ENCODE measurements around the gene BTBD9. TPM values are rescaled to one million over a fixed set of nuclear protein-coding genes. Genes with fewer than 3 reads are reported as not detected.

Gene BTBD9
- total RNA-seq, 1 donor from 2014 or later: 10.3 TPM

GRCh38 chr6:38573801-38574395 is 65.8 kb downstream of the BTBD9 start:
- H3K27ac Mint-ChIP-seq (ENCODE audit: unreplicated experiment): no peak overlapping the region
- DNase-seq (ENCODE audit: low spot score): no peak
- H3K4me3 Mint-ChIP-seq (ENCODE audit: unreplicated experiment): no peak overlapping the region
- peaks cover 4% of the 10 kb centered on the region for H3K4me1 Mint-ChIP-seq (ENCODE audit: unreplicated experiment)
- TF ChIP-seq, protein P1, sequence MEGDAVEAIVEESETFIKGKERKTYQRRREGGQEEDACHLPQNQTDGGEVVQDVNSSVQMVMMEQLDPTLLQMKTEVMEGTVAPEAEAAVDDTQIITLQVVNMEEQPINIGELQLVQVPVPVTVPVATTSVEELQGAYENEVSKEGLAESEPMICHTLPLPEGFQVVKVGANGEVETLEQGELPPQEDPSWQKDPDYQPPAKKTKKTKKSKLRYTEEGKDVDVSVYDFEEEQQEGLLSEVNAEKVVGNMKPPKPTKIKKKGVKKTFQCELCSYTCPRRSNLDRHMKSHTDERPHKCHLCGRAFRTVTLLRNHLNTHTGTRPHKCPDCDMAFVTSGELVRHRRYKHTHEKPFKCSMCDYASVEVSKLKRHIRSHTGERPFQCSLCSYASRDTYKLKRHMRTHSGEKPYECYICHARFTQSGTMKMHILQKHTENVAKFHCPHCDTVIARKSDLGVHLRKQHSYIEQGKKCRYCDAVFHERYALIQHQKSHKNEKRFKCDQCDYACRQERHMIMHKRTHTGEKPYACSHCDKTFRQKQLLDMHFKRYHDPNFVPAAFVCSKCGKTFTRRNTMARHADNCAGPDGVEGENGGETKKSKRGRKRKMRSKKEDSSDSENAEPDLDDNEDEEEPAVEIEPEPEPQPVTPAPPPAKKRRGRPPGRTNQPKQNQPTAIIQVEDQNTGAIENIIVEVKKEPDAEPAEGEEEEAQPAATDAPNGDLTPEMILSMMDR (IDR thresholded peaks at IDR 0.05; ENCODE audit: unreplicated experiment): no peak
- H3K36me3 Mint-ChIP-seq (ENCODE audit: low read depth, unreplicated experiment): no peaks in the 10 kb centered on the region
- no peaks in the 10 kb centered on the region for H3K27me3 Mint-ChIP-seq (ENCODE audit: unreplicated experiment)
- no peaks in the 10 kb centered on the region for H3K9me3 Mint-ChIP-seq (ENCODE audit: unreplicated experiment)

DNA sequence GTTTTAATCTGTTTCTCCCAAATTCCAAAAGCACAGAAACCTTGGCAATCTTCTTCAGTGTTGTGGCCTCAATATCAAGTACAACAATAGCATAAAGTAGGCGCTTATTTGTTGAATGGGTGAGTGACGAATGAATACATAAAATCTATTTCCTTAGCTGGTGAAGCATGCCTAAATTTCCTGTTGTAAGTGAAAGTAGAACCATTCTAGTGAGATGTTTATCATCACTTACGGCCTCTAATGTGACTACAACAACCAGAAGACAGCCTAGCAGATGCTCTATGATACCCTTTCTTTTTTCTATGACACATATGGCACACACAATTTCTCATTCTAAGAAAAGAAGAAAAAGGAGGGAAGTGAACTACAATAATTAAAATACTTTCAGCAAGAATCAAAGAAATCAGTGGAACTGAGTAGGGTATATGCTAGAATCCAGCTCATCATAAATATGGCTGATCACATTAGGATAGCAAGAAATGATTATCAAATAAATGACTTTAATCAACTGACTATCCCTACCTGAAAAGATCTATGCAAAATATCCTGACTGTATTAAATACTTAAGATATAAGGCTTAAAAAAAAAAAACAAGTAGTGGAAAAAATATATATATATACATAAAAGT is 67.4 kb downstream of the BTBD9 start:
- Mint-ChIP-seq H3K4me3 (ENCODE audit: unreplicated experiment) (no peak overlapping the region), H3K4me1 (ENCODE audit: unreplicated experiment) (peaks cover 4% of the 10 kb centered on the region), H3K27ac (ENCODE audit: unreplicated experiment) (no peak overlapping the region), H3K36me3 (ENCODE audit: low read depth, unreplicated experiment) (no peaks in the 10 kb centered on the region), H3K9me3 (ENCODE audit: unreplicated experiment) (no peaks in the 10 kb centered on the region), H3K27me3 (ENCODE audit: unreplicated experiment) (no peaks in the 10 kb centered on the region)
- DNase-seq (ENCODE audit: low spot score): no peak
- TF ChIP-seq, protein P1 (IDR thresholded peaks at IDR 0.05; ENCODE audit: unreplicated experiment): no peak

- Mint-ChIP-seq H3K36me3 (ENCODE audit: low read depth, unreplicated experiment) (no peaks in the 10 kb centered on the region), H3K9me3 (ENCODE audit: unreplicated experiment) (no peaks in the 10 kb centered on the region), H3K4me1 (ENCODE audit: unreplicated experiment) (peaks cover 4% of the 10 kb centered on the region), H3K27me3 (ENCODE audit: unreplicated experiment) (no peaks in the 10 kb centered on the region), H3K27ac (ENCODE audit: unreplicated experiment) (no peak overlapping the region), H3K4me3 (ENCODE audit: unreplicated experiment) (no peak overlapping the region)
- TF ChIP-seq, protein P1 (IDR thresholded peaks at IDR 0.05; ENCODE audit: unreplicated experiment): no peak
- DNase-seq (ENCODE audit: low spot score): no peak
Measured at GRCh38 chr6:38571721-38572120, 68.0 kb downstream of the BTBD9 start.

GRCh38 chr6:38570750-38571149 is 69.0 kb downstream of the BTBD9 start:
- Mint-ChIP-seq H3K36me3 (ENCODE audit: low read depth, unreplicated experiment) (no peaks in the 10 kb centered on the region), H3K4me3 (ENCODE audit: unreplicated experiment) (no peak overlapping the region), H3K9me3 (ENCODE audit: unreplicated experiment) (no peaks in the 10 kb centered on the region), H3K27me3 (ENCODE audit: unreplicated experiment) (no peaks in the 10 kb centered on the region), H3K4me1 (ENCODE audit: unreplicated experiment) (peaks cover 4% of the 10 kb centered on the region), H3K27ac (ENCODE audit: unreplicated experiment) (no peak overlapping the region)
- TF ChIP-seq, protein P1 (IDR thresholded peaks at IDR 0.05; ENCODE audit: unreplicated experiment): no peak
- DNase-seq (ENCODE audit: low spot score): no peak

DNA sequence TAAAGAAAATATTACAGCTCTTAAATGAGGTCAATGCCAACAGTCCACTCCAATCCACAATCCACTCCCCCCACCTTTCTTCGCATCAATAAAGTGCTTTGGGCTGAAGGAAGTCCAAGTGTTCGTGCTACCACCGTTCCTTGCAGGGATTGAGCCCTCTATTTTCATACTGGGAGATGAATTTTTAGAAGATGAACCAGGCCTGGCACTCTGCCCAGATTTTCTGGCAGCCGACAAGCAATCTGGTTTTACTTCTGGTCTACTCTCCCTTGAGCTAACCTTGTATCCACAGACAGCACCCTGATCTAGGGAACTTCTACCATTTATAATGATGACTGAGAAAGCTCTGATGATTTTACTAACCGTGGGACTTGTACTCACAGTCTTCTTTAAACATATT is 72.3 kb downstream of the BTBD9 start:
- DNase-seq (ENCODE audit: low spot score): no peak
- peaks cover 4% of the 10 kb centered on the region for H3K4me1 Mint-ChIP-seq (ENCODE audit: unreplicated experiment)
- TF ChIP-seq, protein P1 (IDR thresholded peaks at IDR 0.05; ENCODE audit: unreplicated experiment): no peak
- H3K27ac Mint-ChIP-seq (ENCODE audit: unreplicated experiment): no peak overlapping the region
- no peaks in the 10 kb centered on the region for H3K9me3 Mint-ChIP-seq (ENCODE audit: unreplicated experiment)
- H3K27me3 Mint-ChIP-seq (ENCODE audit: unreplicated experiment): peaks cover 1% of the 10 kb centered on the region
- H3K4me3 Mint-ChIP-seq (ENCODE audit: unreplicated experiment): no peak overlapping the region
- H3K36me3 Mint-ChIP-seq (ENCODE audit: low read depth, unreplicated experiment): no peaks in the 10 kb centered on the region

Measured in endothelial cell (in vitro differentiated cells).